ENCODE results near the gene EBF4. TPM values are rescaled to one million over a fixed set of nuclear protein-coding genes. Genes with fewer than 3 reads are reported as not detected.
A peak's percentile ranks its signal among the peaks of the same experiment; 100 is the strongest.
"Not testable (repeated sequence)": the region's sequence is repeated elsewhere in the genome, so short reads cannot be mapped to it uniquely, and the experiment has no call there.

Gene EBF4
- total RNA-seq, 2 donors from 2014 or later, result 48.9 to 58.8 TPM

DNA sequence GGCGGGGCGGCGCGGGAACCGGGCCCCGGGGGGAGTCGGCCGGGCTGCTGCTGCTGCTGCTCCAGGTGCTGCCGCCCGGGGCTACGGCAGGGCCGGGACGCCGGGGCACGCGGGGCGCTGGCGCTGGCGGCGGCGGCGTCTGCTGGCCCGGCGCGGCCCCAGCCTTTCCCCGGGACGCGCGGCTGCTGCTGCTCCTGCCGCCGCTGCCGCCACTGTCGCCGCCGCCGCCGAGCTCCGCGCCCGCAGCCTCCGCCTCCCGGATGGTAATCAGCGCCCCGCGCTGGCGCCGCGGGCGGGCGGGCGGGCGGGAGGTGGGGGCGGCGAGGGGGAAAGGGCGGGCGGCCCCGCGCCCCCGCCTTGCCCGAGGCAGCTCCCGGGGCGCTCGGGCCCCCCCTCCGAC, 306 bp downstream of the EBF4 start:
- 0% methylated on average over 6 of the region's 64 CpGs for WGBS
- no peaks in the 10 kb centered on the region for H3K36me3 ChIP-seq
- H3K4me3 ChIP-seq, result peak overlapping the region; percentile 51 to 65
- H3K27me3 ChIP-seq (replicated peaks; ENCODE audit: insufficient read depth), result no peaks in the 10 kb centered on the region
- intact Hi-C loops (cut with DNase I), result loop anchor here (10.0 kb wide), 1 partner anchor 152 kb away; the partner anchor contains the start of genes PCED1A and VPS16
- no peaks in the 10 kb centered on the region for H3K9me3 ChIP-seq
- H3K4me1 ChIP-seq (replicated peaks), result peaks cover 7% of the 10 kb centered on the region
- no peak for DNase-seq (ENCODE audit: low spot score)
- H3K27ac ChIP-seq, result peak overlapping the region in 1 of 2 donors; percentile 38
- TF ChIP-seq POLR2AphosphoS5 (IDR thresholded peaks at IDR 0.05) (no peak), POLR2A (IDR thresholded peaks at IDR 0.05) (no peak)
- TF ChIP-seq, protein P1, sequence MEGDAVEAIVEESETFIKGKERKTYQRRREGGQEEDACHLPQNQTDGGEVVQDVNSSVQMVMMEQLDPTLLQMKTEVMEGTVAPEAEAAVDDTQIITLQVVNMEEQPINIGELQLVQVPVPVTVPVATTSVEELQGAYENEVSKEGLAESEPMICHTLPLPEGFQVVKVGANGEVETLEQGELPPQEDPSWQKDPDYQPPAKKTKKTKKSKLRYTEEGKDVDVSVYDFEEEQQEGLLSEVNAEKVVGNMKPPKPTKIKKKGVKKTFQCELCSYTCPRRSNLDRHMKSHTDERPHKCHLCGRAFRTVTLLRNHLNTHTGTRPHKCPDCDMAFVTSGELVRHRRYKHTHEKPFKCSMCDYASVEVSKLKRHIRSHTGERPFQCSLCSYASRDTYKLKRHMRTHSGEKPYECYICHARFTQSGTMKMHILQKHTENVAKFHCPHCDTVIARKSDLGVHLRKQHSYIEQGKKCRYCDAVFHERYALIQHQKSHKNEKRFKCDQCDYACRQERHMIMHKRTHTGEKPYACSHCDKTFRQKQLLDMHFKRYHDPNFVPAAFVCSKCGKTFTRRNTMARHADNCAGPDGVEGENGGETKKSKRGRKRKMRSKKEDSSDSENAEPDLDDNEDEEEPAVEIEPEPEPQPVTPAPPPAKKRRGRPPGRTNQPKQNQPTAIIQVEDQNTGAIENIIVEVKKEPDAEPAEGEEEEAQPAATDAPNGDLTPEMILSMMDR (IDR thresholded peaks at IDR 0.05), result no peak

DNA sequence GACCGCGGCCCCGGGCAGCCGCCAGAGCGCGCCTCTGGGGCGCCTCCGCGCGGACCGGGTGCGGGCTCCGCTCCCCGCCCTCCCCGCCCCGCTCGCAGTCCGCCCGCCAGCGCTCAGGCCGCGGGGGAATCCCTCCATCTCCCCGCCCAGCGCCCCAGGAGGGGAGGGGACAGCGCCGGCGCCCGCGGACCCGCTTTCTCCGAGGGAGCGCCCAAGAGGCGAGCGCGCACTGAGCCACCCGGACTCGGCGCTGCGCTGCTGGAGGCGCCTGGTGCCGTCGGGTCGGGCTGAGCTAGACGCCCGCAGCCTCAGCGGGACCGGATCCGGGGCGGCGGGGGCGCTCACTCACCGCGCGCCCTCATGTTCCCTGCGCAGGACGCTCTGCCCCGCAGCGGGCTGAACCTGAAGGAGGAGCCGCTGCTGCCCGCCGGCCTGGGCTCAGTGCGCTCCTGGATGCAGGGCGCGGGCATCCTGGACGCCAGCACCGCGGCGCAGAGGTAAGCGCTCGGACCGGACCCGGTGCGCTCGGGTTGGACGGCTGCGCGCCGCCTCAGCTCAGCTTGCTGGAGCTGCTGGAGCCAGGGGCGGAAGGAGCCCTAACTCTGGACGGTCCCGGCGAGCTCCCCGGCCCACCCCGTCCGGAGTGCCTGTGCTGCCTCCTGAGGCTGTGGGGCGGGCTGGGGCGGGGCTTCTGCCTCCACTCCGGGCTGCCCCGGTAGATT, 867 bp downstream of the EBF4 start:
- DNase-seq (ENCODE audit: low spot score), result peak; percentile 32
- H3K27me3 ChIP-seq (replicated peaks; ENCODE audit: insufficient read depth), result no peaks in the 10 kb centered on the region
- peak overlapping the region in 1 of 2 donors; percentile 38 for H3K27ac ChIP-seq
- H3K4me3 ChIP-seq, result peak overlapping the region; percentile 51 to 65
- intact Hi-C loops (cut with DNase I), result loop anchor here (10.0 kb wide), 1 partner anchor 151 kb away; the partner anchor contains the start of genes PCED1A and VPS16
- no peaks in the 10 kb centered on the region for H3K36me3 ChIP-seq
- no peak for TF ChIP-seq POLR2AphosphoS5 (IDR thresholded peaks at IDR 0.05)
- H3K9me3 ChIP-seq, result no peaks in the 10 kb centered on the region
- peaks cover 7% of the 10 kb centered on the region for H3K4me1 ChIP-seq (replicated peaks)
- WGBS, result under 1% methylated on average over 23 of the region's 89 CpGs

DNA sequence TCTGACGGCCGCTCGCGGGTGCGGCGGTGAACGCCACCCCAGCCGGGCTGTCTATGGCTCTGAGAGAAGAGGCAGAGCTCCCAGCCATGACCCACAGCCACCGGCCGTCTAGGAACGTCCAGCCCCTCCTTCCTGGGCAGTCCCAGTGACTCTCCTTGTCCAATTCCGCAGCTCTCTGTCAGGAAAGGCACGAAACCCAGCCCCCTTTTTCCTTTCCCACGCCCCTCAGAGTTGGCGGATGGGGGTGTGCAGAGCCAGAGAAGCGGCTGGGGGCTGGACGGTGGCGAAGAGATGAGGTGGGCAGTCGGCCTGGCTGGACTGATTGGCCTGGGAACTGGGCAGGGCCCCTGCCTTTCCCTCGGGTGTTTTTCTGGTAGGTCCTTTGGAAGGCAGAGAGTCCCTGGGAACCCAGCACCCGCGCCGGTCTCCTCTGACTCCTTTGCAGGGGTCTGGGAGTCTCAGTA, 1.5 kb downstream of the EBF4 start:
- Histone ChIP-seq H3K4me3 (peak overlapping the region; percentile 51 to 65), H3K36me3 (no peaks in the 10 kb centered on the region), H3K9me3 (no peaks in the 10 kb centered on the region), H3K27me3 (replicated peaks; ENCODE audit: insufficient read depth) (no peaks in the 10 kb centered on the region), H3K27ac (no peak overlapping the region), H3K4me1 (replicated peaks) (peaks cover 7% of the 10 kb centered on the region)
- TF ChIP-seq POLR2A (IDR thresholded peaks at IDR 0.05) (no peak), POLR2AphosphoS5 (IDR thresholded peaks at IDR 0.05) (no peak)
- TF ChIP-seq, protein P1 (IDR thresholded peaks at IDR 0.05), result no peak
- no peak for DNase-seq (ENCODE audit: low spot score)
- 36% methylated on average over 21 of the region's 23 CpGs for WGBS
- intact Hi-C loops (cut with DNase I), result loop anchor here (10.0 kb wide), 1 partner anchor 151 kb away; the partner anchor contains the start of genes PCED1A and VPS16

DNA sequence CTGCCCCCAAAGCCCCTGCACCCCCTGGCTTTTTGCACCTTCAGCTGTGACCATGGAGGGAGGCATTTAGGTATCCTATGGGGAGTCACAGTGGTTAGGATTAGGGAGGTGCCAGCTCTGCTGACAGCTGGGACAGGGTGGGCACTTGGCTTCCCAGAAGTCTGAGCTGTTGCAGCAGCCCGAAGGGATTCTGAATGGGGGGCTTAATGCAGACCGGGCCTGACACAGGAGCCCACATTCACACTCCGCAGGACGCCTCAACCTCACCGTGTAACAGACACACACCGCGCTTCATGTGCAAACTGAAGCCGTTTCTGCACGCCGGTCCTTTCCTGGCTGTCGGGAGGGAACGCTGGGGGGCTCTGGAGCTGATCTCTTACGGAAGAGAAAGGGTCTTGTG, 1.9 kb downstream of the EBF4 start:
- H3K27ac ChIP-seq, result no peak overlapping the region
- H3K27me3 ChIP-seq (replicated peaks; ENCODE audit: insufficient read depth), result no peaks in the 10 kb centered on the region
- no peaks in the 10 kb centered on the region for H3K9me3 ChIP-seq
- no peak for DNase-seq (ENCODE audit: low spot score)
- intact Hi-C loops (cut with DNase I), result loop anchor here (10.0 kb wide), 1 partner anchor 150 kb away; the partner anchor contains the start of genes PCED1A and VPS16
- peaks cover 7% of the 10 kb centered on the region for H3K4me1 ChIP-seq (replicated peaks)
- no peaks in the 10 kb centered on the region for H3K36me3 ChIP-seq
- no peak overlapping the region for H3K4me3 ChIP-seq
- 79% methylated on average over 13 of the region's 13 CpGs for WGBS
- TF ChIP-seq POLR2AphosphoS5 (IDR thresholded peaks at IDR 0.05) (no peak), POLR2A (IDR thresholded peaks at IDR 0.05) (no peak)
- TF ChIP-seq, protein P1 (IDR thresholded peaks at IDR 0.05), result no peak

DNA sequence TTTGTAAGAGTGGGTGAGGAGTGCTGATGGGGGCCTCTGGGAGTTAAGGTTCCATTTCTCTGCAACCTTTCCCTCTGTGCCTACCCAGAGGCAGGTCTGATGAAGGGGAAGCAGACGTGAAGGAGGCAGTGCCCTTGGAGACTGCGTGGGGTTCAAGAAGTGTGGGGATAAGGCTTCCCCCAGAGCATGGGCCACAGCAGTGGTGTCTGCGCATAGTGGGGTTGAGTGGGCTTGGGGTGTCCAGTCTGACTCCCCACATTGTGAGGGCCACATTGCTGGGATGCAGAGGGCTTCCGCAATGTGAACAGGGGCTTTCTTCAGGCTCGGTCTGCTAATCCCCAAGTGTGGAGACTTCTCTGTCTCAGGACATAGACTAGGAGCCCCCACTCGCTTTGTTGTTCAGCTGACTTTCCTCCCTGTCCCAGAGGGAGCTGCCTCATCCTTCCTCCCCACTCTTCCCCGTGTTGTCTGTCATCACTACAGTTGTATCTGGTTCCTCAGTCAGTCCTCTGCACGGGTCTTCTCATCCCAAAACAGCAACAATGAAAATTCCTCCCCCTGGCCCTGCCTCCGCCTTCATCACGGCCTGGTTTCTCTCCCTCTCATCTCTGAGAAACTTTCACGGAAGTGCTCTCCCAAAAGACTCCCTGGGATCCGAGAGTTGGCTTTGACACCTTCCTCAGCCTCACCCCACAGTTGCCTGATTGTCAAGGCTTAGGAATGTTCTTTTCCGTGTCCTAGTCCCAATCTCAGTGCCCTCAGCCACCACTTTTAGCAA, 2.8 kb downstream of the EBF4 start:
- no peak overlapping the region for H3K27ac ChIP-seq
- H3K9me3 ChIP-seq, result no peaks in the 10 kb centered on the region
- no peak overlapping the region for H3K4me3 ChIP-seq
- H3K27me3 ChIP-seq (replicated peaks; ENCODE audit: insufficient read depth), result no peaks in the 10 kb centered on the region
- no peak for DNase-seq (ENCODE audit: low spot score)
- TF ChIP-seq POLR2AphosphoS5 (IDR thresholded peaks at IDR 0.05) (no peak), POLR2A (IDR thresholded peaks at IDR 0.05) (no peak)
- TF ChIP-seq, protein P1 (IDR thresholded peaks at IDR 0.05), result no peak
- H3K4me1 ChIP-seq (replicated peaks), result peaks cover 7% of the 10 kb centered on the region
- H3K36me3 ChIP-seq, result no peaks in the 10 kb centered on the region
- 88% methylated on average over 13 of the region's 13 CpGs for WGBS
- intact Hi-C loops (cut with DNase I), result loop anchor here (10.0 kb wide), 1 partner anchor 149 kb away; the partner anchor contains the start of genes PCED1A and VPS16

DNA sequence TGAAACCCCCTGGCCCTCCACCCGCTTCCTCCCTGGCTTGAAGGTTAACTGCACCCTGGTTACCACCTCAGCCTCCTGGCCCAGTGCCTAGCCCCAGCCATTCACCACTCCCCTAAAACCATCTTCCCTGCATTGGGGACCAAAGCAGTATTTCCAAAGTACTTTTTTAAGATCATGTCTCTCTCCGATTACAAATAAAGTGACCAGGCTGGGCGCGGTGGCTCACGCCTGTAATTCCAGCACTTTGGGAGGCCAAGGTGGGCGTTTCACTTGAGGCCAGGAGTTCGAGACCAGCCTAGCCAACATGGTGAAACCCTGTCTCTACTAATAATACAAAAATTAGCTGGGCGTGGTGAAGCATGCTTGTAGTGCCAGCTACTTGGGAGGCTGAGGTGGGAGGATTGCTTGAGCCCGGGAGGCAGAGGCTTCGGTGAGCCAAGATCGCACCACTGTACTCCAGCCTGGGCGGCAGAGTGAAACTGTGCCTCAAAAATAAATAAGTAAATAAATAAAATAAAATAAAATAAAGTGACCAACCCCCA, 3.5 kb downstream of the EBF4 start:
- 97% methylated on average over 12 of the region's 12 CpGs for WGBS
- H3K27me3 ChIP-seq (replicated peaks; ENCODE audit: insufficient read depth); H3K9me3 ChIP-seq; H3K4me1 ChIP-seq (replicated peaks); H3K27ac ChIP-seq; H3K4me3 ChIP-seq; H3K36me3 ChIP-seq: not testable (repeated sequence)
- peak; percentile 2 for DNase-seq (ENCODE audit: low spot score)
- intact Hi-C loops (cut with DNase I), result loop anchor here (10.0 kb wide), 1 partner anchor 149 kb away; the partner anchor contains the start of genes PCED1A and VPS16

Measured in prostate gland (tissue), 2 donors.